ENCODE results near the gene RTCA.
"Not testable (repeated sequence)": the region's sequence is repeated elsewhere in the genome, so short reads cannot be mapped to it uniquely, and the experiment has no call there.

Gene RTCA

DNA sequence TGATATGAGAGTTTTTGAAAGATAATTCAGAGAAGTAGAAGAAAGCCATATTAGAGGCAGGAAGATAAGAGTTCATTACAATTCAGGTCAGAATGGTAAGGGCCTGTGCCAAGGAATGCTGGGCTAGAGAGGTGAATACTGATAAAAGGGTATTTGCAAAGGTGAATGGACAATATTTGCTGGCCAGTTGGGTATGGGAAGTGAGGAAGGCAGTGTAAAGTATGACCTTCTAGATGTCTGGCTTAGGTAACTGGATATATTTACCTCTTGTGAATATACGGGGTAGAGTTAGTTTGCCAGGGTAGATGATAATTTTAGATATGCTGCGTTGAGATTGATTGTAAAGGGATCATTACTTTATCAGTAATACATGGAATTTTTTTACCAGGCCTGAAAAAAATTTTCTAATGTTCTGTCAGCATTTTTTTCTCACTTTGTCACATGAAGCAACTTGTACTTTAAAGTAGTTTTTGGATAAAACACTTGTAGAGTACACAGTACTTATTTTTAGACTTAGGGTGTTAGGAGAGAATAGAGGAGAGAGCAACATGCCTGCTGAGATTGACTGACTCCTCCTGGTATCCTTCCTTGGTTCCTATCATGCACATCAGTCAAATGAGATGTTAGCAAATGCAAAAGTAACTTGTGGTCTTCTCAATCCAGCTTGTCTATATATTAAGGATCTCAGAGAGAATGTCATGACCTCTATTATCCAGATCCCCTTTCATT, 14.1 kb downstream of the RTCA start:
- no peak for FAIRE-seq
- TF ChIP-seq CTCF (IDR thresholded peaks at IDR 0.05; ENCODE audit: insufficient read depth, missing control alignments): no peak

DNA sequence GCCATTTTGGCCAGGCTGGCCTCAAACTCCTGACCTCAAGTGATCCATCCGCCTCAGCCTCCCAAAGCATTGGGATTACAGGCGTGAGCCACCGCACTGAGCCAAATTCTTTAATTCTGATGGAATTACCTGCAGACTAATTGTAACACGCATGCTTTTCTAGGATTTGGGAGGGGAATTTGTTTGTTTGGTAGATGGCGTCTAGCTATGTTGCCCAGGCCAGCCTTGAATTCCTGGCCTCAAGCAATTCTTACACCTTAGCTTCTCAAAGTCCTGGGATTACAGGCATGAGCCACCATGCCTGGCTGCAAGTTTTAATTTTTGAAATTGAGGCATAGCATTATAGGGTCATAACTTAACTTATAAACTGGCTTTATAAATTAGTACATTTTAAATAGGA, 18.6 kb downstream of the RTCA start:
- TF ChIP-seq CTCF (IDR thresholded peaks at IDR 0.05; ENCODE audit: insufficient read depth, missing control alignments): no peak
- FAIRE-seq: no peak

More for the DNA sequence above, 14.1 kb downstream of the RTCA start:
- no peak for DNase-seq (ENCODE audit: insufficient read length, low spot score)

DNA sequence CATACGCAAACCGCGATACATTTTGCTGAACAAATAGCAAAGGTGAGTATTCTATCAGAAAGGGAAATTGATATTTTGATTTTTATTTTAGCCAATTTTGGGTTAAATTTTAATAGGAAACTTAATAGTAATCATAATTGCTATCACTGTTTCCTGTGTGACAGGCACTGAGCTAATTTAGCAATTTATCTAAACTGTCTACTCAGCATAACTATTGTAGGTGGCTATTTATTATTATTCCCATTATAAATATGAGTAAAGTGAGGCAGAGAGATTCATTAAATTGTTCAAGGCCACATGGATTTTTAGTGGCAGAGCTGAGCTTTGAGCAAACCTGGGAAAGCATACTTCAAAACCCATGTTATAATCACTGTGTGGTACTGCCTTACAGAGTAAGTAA, 21.1 kb downstream of the RTCA start:
- FAIRE-seq (no peak), DNase-seq (ENCODE audit: insufficient read length, low spot score) (no peak)
- TF ChIP-seq CTCF (IDR thresholded peaks at IDR 0.05; ENCODE audit: insufficient read depth, missing control alignments): no peak

More for the DNA sequence above, 18.6 kb downstream of the RTCA start:
- no peak for DNase-seq (ENCODE audit: insufficient read length, low spot score)

- no peak for DNase-seq (ENCODE audit: insufficient read length, low spot score)
- TF ChIP-seq CTCF (IDR thresholded peaks at IDR 0.05; ENCODE audit: insufficient read depth, missing control alignments): no peak
- FAIRE-seq: no peak
Observed at GRCh38 chr1:100290291-100290690, 24.3 kb downstream of the RTCA start.

DNA sequence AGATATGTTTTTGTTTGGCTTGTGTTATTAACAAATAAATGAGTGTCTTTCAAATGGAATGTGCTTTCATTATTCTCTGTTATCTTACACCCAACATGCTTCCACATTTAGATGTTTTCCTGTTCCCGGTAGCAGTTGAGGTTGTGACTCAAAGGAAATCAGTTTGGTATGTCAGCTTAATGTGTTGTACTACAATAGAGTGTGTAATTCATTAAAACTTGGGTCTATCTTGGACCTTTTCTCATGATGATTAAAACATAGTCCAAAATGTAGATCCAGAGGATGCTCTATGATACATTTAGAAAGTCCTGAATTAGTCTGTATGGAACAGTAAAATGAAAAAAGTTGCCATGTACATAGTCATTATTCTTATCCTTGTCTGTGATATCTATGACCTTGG, 26.7 kb downstream of the RTCA start:
- no peak for TF ChIP-seq CTCF (IDR thresholded peaks at IDR 0.05; ENCODE audit: insufficient read depth, missing control alignments)
- no peak for DNase-seq (ENCODE audit: insufficient read length, low spot score)
- no peak for FAIRE-seq

GRCh38 chr1:100296140-100296539, 30.1 kb downstream of the RTCA start:
- DNase-seq (ENCODE audit: insufficient read length, low spot score) (no peak), FAIRE-seq (no peak)
- no peak for TF ChIP-seq CTCF (IDR thresholded peaks at IDR 0.05; ENCODE audit: insufficient read depth, missing control alignments)

DNA sequence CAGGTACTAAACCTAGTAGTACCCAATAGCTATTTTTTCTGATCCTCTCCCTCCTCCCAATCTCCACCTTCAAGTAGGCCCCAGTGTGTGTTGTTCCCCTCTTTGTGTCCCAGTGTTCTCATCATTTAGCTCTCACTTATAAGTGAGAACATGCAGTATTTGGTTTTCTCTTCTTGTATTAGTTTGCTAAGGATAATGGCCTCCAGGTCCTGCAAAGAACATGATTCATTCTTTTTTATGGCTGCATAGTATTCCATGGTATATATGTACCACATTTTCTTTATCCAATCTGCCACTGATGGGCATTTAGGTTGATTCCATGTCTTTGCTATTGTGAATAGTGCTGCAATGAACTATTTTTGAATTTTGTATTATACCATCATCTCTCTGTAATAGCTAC, 31.0 kb downstream of the RTCA start:
- DNase-seq (ENCODE audit: insufficient read length, low spot score); FAIRE-seq: not testable (repeated sequence)
